T-cell (primary cell): ENCODE data around the gene ADAM11. TPM values are rescaled to one million over a fixed set of nuclear protein-coding genes. Genes with fewer than 3 reads are reported as not detected.
A peak's percentile ranks its signal among the peaks of the same experiment; 100 is the strongest.

Experiments used
- ATAC-seq, 4 experiments: fragments of 200-7000 bp in 3 of 4; fragments of 150-1000 bp in 1 of 4; cut with Tn5 transposase; replicated peaks in 1 of 4; 1 replicate in 3 of 4; 2 replicates in 1 of 4; pipeline ENCODE4 v1.10.0; 2021; ENCODE audit warnings: moderate library complexity in 3 of 4, mild to moderate bottlenecking in 2 of 4, moderate number of reproducible peaks in 1 of 4
- CTCF ChIA-PET, 2 donors: fragments of 300-600 bp; sonication (Branson Sonifier 250); formaldehyde crosslinking; loops; one replicate each; lab custom pipeline; 2022; ENCODE audit warnings: antibody characterized with exemption in 2 of 2; lab: Charles Lee
- POLR2A ChIA-PET, 2 donors: fragments of 300-600 bp; sonication (Branson Sonifier 250); formaldehyde crosslinking; loops; one replicate each; lab custom pipeline; 2022; ENCODE audit warnings: antibody characterized with exemption in 2 of 2; lab: Charles Lee
- DNase-seq, 35 experiments: peaks; one replicate each; pipeline versions ENCODE4 v3.0.0 to v3.0.0-alpha.2; 2013 to 2023
- H3K27ac ChIP-seq: one replicate; pipeline ENCODE4 v1.5.1; 2013; ENCODE audit warnings: low read length
- H3K27me3 ChIP-seq, 2 experiments: replicated peaks in 1 of 2; 1 replicate in 1 of 2; 2 replicates in 1 of 2; pipeline versions ENCODE4 v1.6.1 to v1.7.0; 2013; ENCODE audit warnings: low read length in 1 of 2, mixed read lengths in 1 of 2; ENCODE audit not compliant: control insufficient read depth in 2 of 2, insufficient read depth in 2 of 2; ENCODE audit errors: extremely low read depth in 1 of 2
- H3K36me3 ChIP-seq, 2 donors: 1 replicate in 1 of 2; 2 replicates in 1 of 2; pipeline versions ENCODE4 v1.6.1 to v1.7.0; 2013; ENCODE audit warnings: low read length in 1 of 2; ENCODE audit not compliant: control insufficient read depth in 2 of 2, insufficient read depth in 1 of 2; ENCODE audit errors: extremely low read depth in 1 of 2
- H3K4me1 ChIP-seq, 2 experiments: 1 replicate in 1 of 2; 2 replicates in 1 of 2; pipeline versions ENCODE4 v1.6.1 to v1.7.0; 2013; ENCODE audit warnings: low read length in 2 of 2, mixed read lengths in 1 of 2; ENCODE audit not compliant: insufficient read depth in 2 of 2, control insufficient read depth in 1 of 2; ENCODE audit errors: extremely low read depth in 1 of 2
- H3K4me3 ChIP-seq, 2 donors: 1 replicate in 1 of 2; 2 replicates in 1 of 2; pipeline versions ENCODE4 v1.5.1 to v1.7.0; 2013; ENCODE audit warnings: mild to moderate bottlenecking in 2 of 2, low read length in 1 of 2, moderate library complexity in 1 of 2; ENCODE audit not compliant: control insufficient read depth in 1 of 2; ENCODE audit errors: extremely low read depth in 1 of 2
- H3K9me3 ChIP-seq: 2 replicates; pipeline ENCODE4 v1.7.0; 2013
- H3K27ac Mint-ChIP-seq, 2 donors: one replicate each; pipeline ENCODE4 v1.8.0; 2020 to 2021; ENCODE audit warnings: mild to moderate bottlenecking in 2 of 2, mixed read lengths in 2 of 2
- H3K27me3 Mint-ChIP-seq, 2 donors: one replicate each; pipeline ENCODE4 v1.8.0; 2021 to 2022; ENCODE audit warnings: mixed read lengths in 2 of 2
- H3K36me3 Mint-ChIP-seq: one replicate; pipeline ENCODE4 v1.8.0; 2021; ENCODE audit warnings: mixed read lengths
- H3K4me1 Mint-ChIP-seq, 3 donors: one replicate each; pipeline ENCODE4 v1.8.0; 2020 to 2022; ENCODE audit warnings: mixed read lengths in 3 of 3, mild to moderate bottlenecking in 1 of 3
- H3K4me3 Mint-ChIP-seq, 3 donors: one replicate each; pipeline ENCODE4 v1.8.0; 2020 to 2022; ENCODE audit warnings: mild to moderate bottlenecking in 3 of 3, mixed read lengths in 3 of 3, moderate library complexity in 3 of 3
- H3K9me3 Mint-ChIP-seq, 3 donors: one replicate each; pipeline ENCODE4 v1.8.0; 2020 to 2022; ENCODE audit warnings: mixed read lengths in 3 of 3
- WGBS: methylation state at CpG from one replicate; pipeline ENCODE4 v1.1.5; 2013; ENCODE audit warnings: missing lambda C conversion rate; ENCODE audit not compliant: insufficient coverage; 5-methylcytosine and 5-hydroxymethylcytosine counted together
- total RNA-seq, 35 experiments: library from RNA in 6 of 35; stranded (reverse) in 6 of 35; fragments of 120-200 nt in 1 of 35; gene quantifications; one replicate each; pipeline versions ENCODE4 v1.2.1 to v1.2.4 and lab custom pipeline; 2013 to 2026

ADAM11 gene
- total RNA-seq, 5 donors from 2014 or later (not counting 1 experiment from before 2014, with no cell fraction given), result 0.43 to 1.0 (median 0.68) TPM

DNA sequence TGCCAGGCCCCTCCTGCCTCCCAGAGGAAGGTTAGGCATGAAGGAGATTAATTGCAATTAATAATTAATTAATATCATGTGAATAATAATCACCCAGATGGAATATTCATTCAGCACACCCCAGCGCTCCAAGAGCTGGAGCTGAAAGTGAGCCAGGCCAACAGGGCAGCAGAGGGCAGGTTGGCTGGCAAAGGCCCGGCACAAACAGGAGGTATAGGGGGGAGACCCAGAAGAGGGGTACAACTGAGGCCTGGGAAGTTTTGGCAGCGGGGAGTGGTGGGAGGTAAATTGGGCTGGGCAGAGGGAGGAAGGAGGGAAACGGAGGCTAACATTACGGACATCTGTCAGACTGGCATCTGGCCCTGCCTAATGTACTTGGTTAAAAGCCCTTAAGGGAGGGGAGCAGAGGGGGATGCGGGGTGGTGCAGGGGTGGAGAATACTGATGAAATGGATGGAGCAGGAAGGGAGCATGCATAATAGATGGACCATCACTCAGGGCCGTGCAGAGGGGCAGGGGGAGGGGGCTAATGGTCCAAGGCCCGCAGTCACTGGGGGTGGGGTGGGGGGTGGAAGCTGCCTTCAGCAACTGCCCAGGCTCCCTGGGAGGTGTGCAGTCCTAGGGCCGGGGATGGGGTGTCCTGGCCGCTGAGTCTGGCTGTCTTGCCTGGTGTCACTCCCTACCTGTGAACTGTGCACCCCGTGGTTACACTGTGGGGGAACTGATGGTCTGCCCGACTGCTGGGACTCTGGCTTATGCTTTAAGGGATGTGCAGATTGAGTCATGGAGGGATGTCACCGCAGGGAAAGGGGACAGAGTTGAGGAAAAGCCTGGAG, 1.9 kb downstream of the ADAM11 start:
- H3K9me3 Mint-ChIP-seq, result no peaks in the 10 kb centered on the region
- peaks cover 2 to 71% of the 10 kb centered on the region in 2 experiments for H3K27me3 ChIP-seq
- ChIA-PET POLR2A (no interaction called here), CTCF (no interaction called here)
- DNase-seq (no peak), ATAC-seq (no peak)
- H3K36me3 ChIP-seq, result no peaks in the 10 kb centered on the region
- H3K27ac Mint-ChIP-seq, result no peak overlapping the region
- peak overlapping the region in 2 of 3 donors; percentile 24 for H3K4me3 Mint-ChIP-seq
- no peaks in the 10 kb centered on the region for H3K9me3 ChIP-seq
- H3K27me3 Mint-ChIP-seq, result peaks cover 20 to 58% of the 10 kb centered on the region in 2 donors
- WGBS, result 74% methylated on average over 10 of the region's 13 CpGs
- H3K36me3 Mint-ChIP-seq, result no peaks in the 10 kb centered on the region
- H3K4me3 ChIP-seq, result no peak overlapping the region
- H3K4me1 Mint-ChIP-seq, result peaks cover 0 to 4% (median 2%) of the 10 kb centered on the region in 3 donors
- peaks cover 0 to 13% of the 10 kb centered on the region in 2 experiments for H3K4me1 ChIP-seq
- H3K27ac ChIP-seq, result no peak overlapping the region

GRCh38 chr17:44761932-44762810, 3.4 kb downstream of the ADAM11 start:
- POLR2A ChIA-PET, result no interaction called here
- ATAC-seq (no peak), DNase-seq (no peak)
- CTCF ChIA-PET, result interaction anchor here in 1 of 2 donors (0.7 kb wide), 1 partner anchor 11 kb away, joined by 6 read pairs; no protein-coding TSS in a partner anchor
- Mint-ChIP-seq H3K27ac (no peak overlapping the region), H3K36me3 (no peaks in the 10 kb centered on the region), H3K27me3 (peaks cover 22 to 61% of the 10 kb centered on the region in 2 donors), H3K9me3 (no peaks in the 10 kb centered on the region), H3K4me1 (peaks cover 0 to 4% (median 2%) of the 10 kb centered on the region in 3 donors), H3K4me3 (no peak overlapping the region)
- peaks cover 2 to 73% of the 10 kb centered on the region in 2 experiments for H3K27me3 ChIP-seq
- H3K27ac ChIP-seq, result no peak overlapping the region
- 92% methylated on average over 8 of the region's 17 CpGs for WGBS
- no peaks in the 10 kb centered on the region for H3K9me3 ChIP-seq
- peaks cover 0 to 13% of the 10 kb centered on the region in 2 experiments for H3K4me1 ChIP-seq
- no peak overlapping the region for H3K4me3 ChIP-seq
- no peaks in the 10 kb centered on the region for H3K36me3 ChIP-seq

DNA sequence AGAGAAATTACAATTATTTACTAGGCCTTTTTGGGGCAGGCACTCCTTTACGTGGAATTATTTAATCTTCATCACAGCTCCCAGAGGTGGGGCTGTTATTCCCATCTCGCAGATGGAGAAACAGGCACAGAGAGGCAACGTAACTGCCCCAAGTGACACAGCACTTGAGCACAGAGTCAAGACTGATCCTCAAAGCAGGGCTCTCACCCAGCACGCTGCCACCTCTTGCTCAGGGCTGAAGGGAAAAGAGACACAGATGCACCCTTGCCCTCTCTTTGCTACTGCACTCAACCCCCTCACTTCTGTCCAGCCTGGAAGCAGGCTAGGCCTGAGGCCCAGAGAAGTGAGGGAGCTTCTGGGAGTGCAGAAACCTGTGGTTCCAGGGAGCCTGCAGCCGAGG, 4.4 kb downstream of the ADAM11 start:
- Histone ChIP-seq H3K4me3 (no peak overlapping the region), H3K36me3 (no peaks in the 10 kb centered on the region), H3K9me3 (no peaks in the 10 kb centered on the region), H3K4me1 (peaks cover 0 to 15% of the 10 kb centered on the region in 2 experiments), H3K27ac (no peak overlapping the region), H3K27me3 (peaks cover 2 to 73% of the 10 kb centered on the region in 2 experiments)
- POLR2A ChIA-PET, result no interaction called here
- ATAC-seq, result no peak
- no peak for DNase-seq
- Mint-ChIP-seq H3K4me3 (no peak overlapping the region), H3K27me3 (peaks cover 19 to 56% of the 10 kb centered on the region in 2 donors), H3K9me3 (no peaks in the 10 kb centered on the region), H3K36me3 (no peaks in the 10 kb centered on the region), H3K27ac (no peak overlapping the region), H3K4me1 (peaks cover 0 to 1% (median under 1%) of the 10 kb centered on the region in 3 donors)
- CTCF ChIA-PET, result no interaction called here
- 77% methylated on average over 5 of the region's 5 CpGs for WGBS

GRCh38 chr17:44765965-44766364, 7.2 kb downstream of the ADAM11 start:
- no peak overlapping the region for H3K4me3 Mint-ChIP-seq
- peaks cover 0 to 3% (median 0%) of the 10 kb centered on the region in 3 donors for H3K4me1 Mint-ChIP-seq
- Histone ChIP-seq H3K36me3 (no peaks in the 10 kb centered on the region), H3K9me3 (no peaks in the 10 kb centered on the region), H3K4me3 (no peak overlapping the region), H3K27me3 (peaks cover 0 to 69% of the 10 kb centered on the region in 2 experiments), H3K4me1 (peaks cover 0 to 5% of the 10 kb centered on the region in 2 experiments), H3K27ac (no peak overlapping the region)
- H3K27me3 Mint-ChIP-seq, result peaks cover 12 to 46% of the 10 kb centered on the region in 2 donors
- H3K9me3 Mint-ChIP-seq, result no peaks in the 10 kb centered on the region
- H3K27ac Mint-ChIP-seq, result no peak overlapping the region
- ChIA-PET POLR2A (no interaction called here), CTCF (no interaction called here)
- 78% methylated on average over 7 of the region's 11 CpGs for WGBS
- no peaks in the 10 kb centered on the region for H3K36me3 Mint-ChIP-seq
- ATAC-seq, result no peak
- no peak for DNase-seq

DNA sequence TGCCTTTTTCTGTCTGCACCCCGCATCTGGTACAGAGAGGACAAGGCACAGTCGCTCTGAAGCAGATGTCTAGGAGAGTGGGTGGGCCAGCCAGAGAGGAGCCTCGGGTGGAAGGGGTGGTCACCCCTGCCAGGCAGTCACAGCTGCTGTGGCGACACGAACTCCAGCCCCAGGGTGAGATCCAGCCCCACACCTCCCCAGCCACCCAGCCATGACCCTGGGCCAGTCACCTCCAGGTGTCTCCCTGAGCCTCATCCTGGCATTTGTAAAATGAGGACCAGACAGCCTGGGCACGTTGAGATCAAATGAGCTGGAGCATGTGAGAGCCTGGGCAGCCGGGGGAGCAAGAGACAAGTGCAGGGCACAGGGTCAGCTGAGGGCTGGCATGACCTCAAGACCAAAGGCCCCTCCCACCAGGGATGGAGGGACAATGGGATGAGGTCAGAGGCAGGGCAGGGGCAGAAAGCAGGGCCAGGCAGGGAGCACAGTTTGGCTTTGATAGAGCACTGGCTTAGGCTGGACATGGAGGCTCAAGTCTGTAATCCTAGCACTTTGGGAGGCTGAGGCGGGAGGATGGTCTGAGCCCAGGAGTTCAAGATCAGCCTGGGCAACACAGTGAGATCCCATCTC, 7.7 kb downstream of the ADAM11 start:
- Histone ChIP-seq H3K4me3 (no peak overlapping the region), H3K27me3 (peaks cover 0 to 66% of the 10 kb centered on the region in 2 experiments), H3K36me3 (no peaks in the 10 kb centered on the region), H3K9me3 (no peaks in the 10 kb centered on the region), H3K27ac (no peak overlapping the region), H3K4me1 (peaks cover 0 to 5% of the 10 kb centered on the region in 2 experiments)
- WGBS, result 65% methylated on average over 4 of the region's 8 CpGs
- Mint-ChIP-seq H3K9me3 (no peaks in the 10 kb centered on the region), H3K4me3 (no peak overlapping the region), H3K27ac (no peak overlapping the region), H3K27me3 (peaks cover 6 to 41% of the 10 kb centered on the region in 2 donors), H3K36me3 (no peaks in the 10 kb centered on the region), H3K4me1 (peaks cover 0 to 3% (median 0%) of the 10 kb centered on the region in 3 donors)
- ATAC-seq, result no peak
- POLR2A ChIA-PET, result no interaction called here
- CTCF ChIA-PET, result no interaction called here
- no peak for DNase-seq

DNA sequence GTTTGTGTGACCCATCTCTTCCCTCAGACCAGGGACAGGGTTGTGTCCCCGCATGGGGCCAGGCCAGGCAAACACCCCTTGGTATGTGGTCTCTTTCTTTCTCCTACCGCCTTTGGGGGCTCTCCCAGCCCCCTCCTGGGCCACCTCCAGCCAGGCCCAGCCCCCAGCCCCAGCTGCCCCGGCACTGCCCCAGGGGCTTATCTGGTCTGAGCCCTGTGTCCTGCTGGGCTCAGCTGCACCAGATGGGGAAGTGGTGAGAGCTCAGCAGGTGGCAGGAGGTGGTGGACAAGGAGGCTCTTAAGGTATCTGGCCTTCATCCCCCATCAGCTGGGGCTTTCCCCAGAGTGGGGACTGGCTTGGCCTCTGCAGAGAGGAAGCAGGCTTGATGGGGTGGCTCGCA, 8.7 kb downstream of the ADAM11 start:
- no peak overlapping the region for H3K4me3 Mint-ChIP-seq
- WGBS, result 50% methylated on average over 2 of the region's 4 CpGs

More for the DNA sequence above, 8.7 kb downstream of the ADAM11 start:
- peaks cover 0 to 69% of the 10 kb centered on the region in 2 experiments for H3K27me3 ChIP-seq
- H3K27ac ChIP-seq, result no peak overlapping the region
- no peak for ATAC-seq
- ChIA-PET CTCF (no interaction called here), POLR2A (interaction anchor here in 1 of 2 donors (0.6 kb wide), 1 partner anchor 300 kb away, joined by 3 read pairs; no protein-coding TSS in a partner anchor)
- no peaks in the 10 kb centered on the region for H3K9me3 ChIP-seq
- H3K4me1 Mint-ChIP-seq, result peaks cover 0 to 3% (median 0%) of the 10 kb centered on the region in 3 donors
- H3K4me3 ChIP-seq, result no peak overlapping the region
- no peak for DNase-seq
- no peak overlapping the region for H3K27ac Mint-ChIP-seq
- H3K36me3 ChIP-seq, result no peaks in the 10 kb centered on the region
- H3K27me3 Mint-ChIP-seq, result peaks cover 6 to 35% of the 10 kb centered on the region in 2 donors
- H3K4me1 ChIP-seq, result peaks cover 0 to 5% of the 10 kb centered on the region in 2 experiments
- no peaks in the 10 kb centered on the region for H3K9me3 Mint-ChIP-seq
- no peaks in the 10 kb centered on the region for H3K36me3 Mint-ChIP-seq
